PFSK-1 (cell line): ENCODE measurements around the gene SULF2.

ENCODE experiments used
- FOXP2 ChIP-seq: optimal IDR thresholded peaks from 2 replicates; pipeline ENCODE3; 2011; ENCODE audit warnings: borderline replicate concordance, control low read depth, inconsistent platforms; ENCODE audit not compliant: insufficient read depth; ENCODE audit errors: extremely low read length, extremely low read depth
- POLR2AphosphoS5 ChIP-seq: IDR thresholded peaks from 2 replicates; pipeline ENCODE4 v1.6.1; 2012; ENCODE audit warnings: low read depth, mild to moderate bottlenecking, control low read depth, low read length, moderate library complexity
- REST ChIP-seq, 2 experiments: IDR thresholded peaks; 2 replicates each; pipeline versions ENCODE4 v1.6.1 to v1.8.0; 2011 to 2012; ENCODE audit warnings: low read depth in 2 of 2, low read length in 2 of 2, control low read depth in 1 of 2, inconsistent platforms in 1 of 2, mild to moderate bottlenecking in 1 of 2, moderate library complexity in 1 of 2; ENCODE audit not compliant: insufficient read depth in 1 of 2
- SIN3A ChIP-seq: IDR thresholded peaks from 2 replicates; pipeline ENCODE4 v1.6.1; 2012; ENCODE audit warnings: mild to moderate bottlenecking, low read length, moderate library complexity, borderline replicate concordance; ENCODE audit not compliant: insufficient read depth
- TAF1 ChIP-seq: IDR thresholded peaks from 2 replicates; pipeline ENCODE4 v1.6.1; 2012; ENCODE audit warnings: low read length, control low read depth, borderline replicate concordance; ENCODE audit not compliant: insufficient read depth

The SULF2 gene

GRCh38 chr20:47791084-47791599 is 5.9 kb upstream of the SULF2 start:
- no peak for TF ChIP-seq FOXP2
- TF ChIP-seq POLR2AphosphoS5: no peak
- no peak for TF ChIP-seq REST (IDR thresholded peaks at IDR 0.05; ENCODE audit: insufficient read depth in 1 of 2, low read depth in 2 of 2, low read length in 2 of 2)
- TF ChIP-seq SIN3A: no peak
- TF ChIP-seq TAF1: no peak

DNA sequence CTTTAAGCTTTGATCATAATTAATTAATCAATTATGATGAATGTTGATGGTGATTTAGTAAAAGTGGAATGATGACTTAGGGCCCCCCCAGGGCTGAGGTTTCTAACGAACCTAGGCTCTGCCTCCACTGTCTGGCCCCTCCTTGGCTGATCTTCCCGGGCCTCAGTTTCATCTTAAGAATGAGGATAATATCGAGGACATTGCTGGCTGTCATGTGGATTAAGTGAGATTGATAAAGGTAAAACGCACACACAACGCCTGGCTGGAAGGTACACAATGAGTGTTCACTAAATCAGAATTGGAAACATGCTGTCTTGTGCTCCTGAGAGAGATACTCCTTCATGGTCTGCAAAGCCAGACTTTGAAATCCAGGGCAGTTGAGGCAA is 5.3 kb upstream of the SULF2 start:
- TF ChIP-seq FOXP2: no peak
- TF ChIP-seq POLR2AphosphoS5: no peak
- no peak for TF ChIP-seq TAF1
- TF ChIP-seq REST (IDR thresholded peaks at IDR 0.05; ENCODE audit: insufficient read depth in 1 of 2, low read depth in 2 of 2, low read length in 2 of 2): no peak
- no peak for TF ChIP-seq SIN3A

GRCh38 chr20:47789764-47790579 is 4.7 kb upstream of the SULF2 start:
- TF ChIP-seq POLR2AphosphoS5 (no peak), SIN3A (no peak)

DNA sequence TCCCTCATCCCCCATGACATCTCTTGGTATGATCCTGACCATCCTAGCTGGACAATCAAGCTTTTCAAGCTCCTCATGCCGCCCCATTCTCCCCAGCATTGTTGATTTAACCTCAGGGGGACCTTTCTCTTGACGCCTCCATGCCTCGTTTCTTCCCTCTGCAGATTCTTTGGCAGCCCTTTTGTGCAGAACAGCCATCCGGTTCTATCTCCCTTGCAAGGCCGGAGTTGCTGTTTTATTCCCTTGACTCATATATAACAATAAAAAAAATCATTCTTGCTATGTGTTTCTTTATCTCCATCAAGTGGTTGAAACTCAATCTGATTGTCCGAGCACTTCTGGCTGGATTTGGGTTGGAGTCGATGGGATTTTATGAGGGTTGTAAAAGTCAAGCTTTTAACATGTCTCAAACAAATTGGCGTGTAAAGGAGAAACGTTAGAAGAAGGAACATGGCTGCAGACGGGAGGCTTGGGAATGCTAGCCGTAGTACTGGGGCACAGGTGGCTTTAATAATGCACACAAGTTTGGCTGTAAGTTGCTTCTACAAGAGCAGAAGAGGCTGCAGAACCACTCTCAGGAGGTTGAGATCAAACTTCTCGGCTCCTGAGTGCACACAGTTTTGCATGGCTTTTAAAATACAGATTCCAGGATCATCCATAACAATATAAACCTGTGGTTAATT is 3.9 kb upstream of the SULF2 start:
- TF ChIP-seq POLR2AphosphoS5 (no peak), REST (IDR thresholded peaks at IDR 0.05; ENCODE audit: insufficient read depth in 1 of 2, low read depth in 2 of 2, low read length in 2 of 2) (no peak), FOXP2 (no peak), SIN3A (no peak), TAF1 (no peak)

DNA sequence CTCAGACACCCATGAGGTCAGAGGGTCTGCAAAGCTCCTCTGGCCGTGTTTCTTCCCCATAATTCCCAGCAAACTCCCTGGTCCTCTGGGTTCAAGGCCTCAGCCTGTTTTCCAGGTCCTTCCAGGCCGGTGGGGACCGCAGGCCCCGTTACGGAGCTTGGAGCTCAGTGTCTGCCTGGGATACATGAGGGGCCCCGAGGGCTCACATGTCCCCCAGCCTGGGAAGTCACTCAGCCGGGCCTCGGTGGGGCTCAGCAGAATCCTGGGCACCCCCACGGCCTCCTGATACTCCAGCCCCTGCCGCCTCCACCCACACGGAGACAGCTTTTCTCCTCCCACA is 3.4 kb upstream of the SULF2 start:
- TF ChIP-seq REST (IDR thresholded peaks at IDR 0.05; ENCODE audit: insufficient read depth in 1 of 2, low read depth in 2 of 2, low read length in 2 of 2) (no peak), TAF1 (no peak), SIN3A (no peak), FOXP2 (no peak), POLR2AphosphoS5 (no peak)
